Measurements from ENCODE around the gene KLF13.

KLF13 gene

DNA sequence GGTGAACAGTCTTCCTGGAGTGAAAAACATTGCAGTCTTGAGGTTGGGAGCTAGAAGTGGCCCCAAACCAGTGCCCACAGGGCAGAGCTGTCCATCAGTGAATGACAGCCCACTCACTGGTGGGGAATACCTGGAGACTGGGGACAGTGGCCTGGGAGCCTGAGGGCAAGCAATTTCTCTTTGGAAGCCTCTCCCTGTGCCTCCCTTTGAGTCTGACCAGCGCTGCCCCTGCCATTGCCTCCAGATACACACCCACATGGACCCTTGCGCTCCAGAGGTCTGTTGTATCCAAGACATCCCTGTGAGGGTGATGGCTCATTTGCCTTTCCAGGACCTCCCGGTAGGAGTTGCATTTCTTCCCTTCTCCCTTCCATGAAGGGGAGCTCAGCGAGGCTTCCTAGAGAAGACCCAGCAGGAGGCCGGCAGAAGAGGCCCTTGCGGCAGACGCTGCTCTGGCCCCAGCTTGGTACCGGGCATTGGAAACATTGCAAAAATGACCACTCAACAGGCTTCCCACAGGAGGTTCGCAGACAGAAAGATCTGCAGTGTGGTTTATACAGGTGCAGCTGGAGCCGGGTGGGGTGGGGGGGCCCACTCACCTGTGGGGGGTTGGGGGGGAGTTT lies 38.5 kb downstream of the KLF13 start:
- DNase-seq = no peak

DNA sequence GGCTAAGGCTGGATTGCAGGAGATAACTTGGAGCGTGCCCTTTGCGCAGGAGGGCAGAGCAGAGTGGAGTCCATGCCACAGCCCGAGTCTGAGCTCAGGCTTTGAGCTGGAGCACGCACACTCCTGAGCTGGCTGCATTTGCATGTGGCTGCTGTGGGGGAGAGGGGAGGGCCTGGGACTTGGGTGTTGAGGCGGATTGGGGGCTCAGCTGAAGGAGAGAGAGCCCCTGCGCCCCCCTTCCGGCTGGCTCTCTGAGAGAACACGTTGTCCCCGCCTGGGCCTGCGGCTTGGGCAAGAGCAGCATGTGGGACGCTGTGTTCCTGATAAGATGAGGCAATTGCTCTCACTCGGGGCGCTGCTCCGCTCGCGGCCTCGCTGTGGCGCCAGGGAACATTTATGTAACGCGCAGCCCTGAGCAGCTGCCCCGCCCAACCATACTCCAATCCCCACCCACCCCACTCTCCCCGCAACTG lies 39.1 kb downstream of the KLF13 start:
- peak; percentile 51 to 90 (median 70) for DNase-seq

DNA sequence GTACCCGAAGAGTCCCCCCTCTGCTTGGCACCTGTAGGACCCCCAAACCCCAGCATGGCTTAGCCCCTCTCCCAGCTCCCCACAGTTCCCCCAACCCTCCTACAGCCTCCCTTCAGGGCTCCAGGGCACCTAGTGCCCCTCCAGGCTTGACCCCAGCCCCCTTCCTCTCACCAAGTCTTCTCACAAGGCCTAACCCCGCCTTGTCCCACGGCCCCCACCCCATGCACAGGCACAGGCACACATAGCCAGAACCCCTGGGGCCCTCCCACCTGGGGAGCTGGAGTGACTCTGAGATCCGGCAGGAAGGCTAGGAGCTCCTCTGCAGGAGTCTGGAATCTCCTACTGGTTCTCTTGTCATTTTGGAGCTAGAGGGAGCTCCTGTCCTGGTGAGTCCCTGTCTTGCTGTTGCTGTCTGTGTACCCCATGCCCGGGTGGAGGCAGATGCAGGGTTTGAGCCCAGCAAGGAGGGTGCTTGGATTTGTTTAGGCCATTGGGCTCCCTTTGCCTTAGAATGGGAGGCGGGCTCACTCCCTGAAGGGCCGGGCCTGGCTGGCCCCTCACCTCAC lies 39.6 kb downstream of the KLF13 start:
- no peak for DNase-seq

DNA sequence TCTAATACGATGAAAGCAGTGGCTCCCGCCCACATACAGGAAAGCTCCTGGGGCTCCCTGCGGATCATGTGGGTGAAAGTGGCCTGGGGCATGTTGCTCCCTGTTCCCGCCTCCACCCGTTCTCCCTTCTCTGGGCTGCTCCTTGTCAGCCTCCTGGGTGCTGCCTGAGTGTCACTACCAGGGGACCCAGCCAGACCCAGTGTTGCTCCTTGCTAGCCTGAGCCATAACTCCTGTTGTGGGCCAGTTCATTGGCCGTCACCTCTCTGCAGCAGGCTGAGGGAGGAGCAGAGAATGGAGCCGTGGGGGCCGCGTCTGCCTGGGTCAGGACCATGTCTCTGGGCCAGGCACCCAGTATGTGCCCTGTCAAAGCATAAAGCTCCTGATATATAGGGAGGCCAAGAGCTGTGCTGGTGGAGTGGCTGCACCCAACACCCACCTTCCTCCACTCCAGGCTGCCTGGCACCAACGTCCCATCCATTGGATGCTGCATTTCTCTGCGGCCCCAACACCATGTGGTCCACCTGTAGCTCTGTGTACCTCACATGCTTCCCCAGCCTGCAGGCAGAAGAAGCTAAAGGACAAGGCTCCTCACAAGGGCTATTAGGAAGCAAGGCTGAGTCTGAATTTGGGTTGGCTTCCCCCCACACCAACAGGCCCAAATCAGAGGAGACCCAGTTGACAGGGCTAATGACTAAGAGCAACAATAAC lies 40.5 kb downstream of the KLF13 start:
- DNase-seq = no peak

DNA sequence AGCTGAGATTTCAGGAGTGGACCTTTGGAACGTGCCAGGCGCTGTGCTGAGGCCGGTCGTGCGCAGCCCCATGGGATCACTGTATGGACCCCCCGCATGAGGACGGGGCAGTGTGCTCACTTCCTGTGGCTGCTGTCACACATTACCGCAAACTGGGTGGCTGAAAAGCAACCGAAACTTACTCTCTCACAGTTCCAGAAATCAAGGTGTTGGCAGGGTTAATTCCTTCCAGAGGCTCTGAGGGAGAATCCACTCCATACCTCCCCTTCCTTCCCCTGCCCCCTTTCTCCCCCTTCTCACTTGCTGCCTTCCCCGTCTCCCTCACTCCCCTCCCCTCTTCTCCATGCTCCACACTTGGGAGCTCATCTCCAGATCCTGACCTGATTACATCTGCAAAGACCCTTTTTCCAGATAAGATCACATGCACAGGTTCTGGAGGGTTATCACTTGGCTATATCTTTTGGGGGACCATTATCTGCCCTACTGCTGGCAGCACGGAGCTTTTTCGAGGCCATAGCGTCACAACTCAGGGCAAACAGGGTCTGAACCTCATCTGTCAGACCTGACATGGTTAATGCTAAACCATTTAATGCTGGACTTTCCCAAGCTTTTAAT lies 41.2 kb downstream of the KLF13 start:
- peak in 1 of 5 experiments; percentile 75 for DNase-seq

DNA sequence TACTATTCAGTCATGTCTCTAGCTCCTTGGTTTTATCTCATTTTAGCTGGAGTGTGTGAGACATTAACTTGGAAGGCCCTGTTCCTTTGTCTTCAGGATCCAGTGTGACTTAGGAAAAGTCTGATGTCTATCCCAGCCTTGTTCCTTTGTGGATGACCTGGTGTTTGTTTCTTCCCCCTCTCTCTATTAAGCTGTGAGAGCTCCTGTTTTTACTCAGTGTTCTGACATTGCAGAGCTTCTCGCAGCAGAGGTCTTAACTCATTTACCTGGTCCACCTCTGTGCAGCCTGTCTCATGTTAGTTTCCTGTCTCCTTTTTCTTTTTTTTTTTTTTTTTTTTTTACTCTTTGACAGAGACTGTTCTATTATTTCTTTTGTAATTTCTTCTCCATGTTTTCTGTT lies 43.1 kb downstream of the KLF13 start:
- DNase-seq = no peak

DNA sequence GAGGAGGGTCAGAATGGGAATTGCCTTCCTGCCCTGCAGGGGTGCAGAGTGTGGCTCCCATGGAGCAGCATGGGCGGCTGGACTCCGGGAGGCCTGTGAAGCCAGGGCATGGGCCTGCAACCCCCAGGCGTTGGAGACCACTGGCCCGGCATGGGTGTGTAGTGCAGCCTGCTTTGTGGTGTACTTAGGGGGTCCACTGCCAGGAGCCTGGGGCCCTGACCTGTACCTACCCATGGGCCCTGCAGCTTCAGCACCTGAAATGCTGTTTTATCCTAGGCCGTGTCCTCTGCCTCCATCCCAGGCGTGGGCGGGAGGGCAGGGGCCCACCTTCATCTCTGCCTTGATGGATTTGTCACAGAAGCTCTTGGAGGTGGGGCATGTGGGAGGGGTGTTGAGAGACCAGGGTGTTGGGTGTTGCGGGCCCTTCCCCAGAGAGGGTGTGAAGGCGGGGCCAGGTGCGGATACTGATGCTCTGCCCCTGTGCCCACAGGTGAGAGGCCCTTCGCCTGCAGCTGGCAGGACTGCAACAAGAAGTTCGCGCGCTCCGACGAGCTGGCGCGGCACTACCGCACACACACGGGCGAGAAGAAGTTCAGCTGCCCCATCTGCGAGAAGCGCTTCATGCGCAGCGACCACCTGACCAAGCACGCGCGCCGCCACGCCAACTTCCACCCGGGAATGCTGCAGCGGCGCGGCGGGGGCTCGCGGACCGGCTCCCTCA lies 45.0 kb downstream of the KLF13 start:
- no peak for DNase-seq

DNA sequence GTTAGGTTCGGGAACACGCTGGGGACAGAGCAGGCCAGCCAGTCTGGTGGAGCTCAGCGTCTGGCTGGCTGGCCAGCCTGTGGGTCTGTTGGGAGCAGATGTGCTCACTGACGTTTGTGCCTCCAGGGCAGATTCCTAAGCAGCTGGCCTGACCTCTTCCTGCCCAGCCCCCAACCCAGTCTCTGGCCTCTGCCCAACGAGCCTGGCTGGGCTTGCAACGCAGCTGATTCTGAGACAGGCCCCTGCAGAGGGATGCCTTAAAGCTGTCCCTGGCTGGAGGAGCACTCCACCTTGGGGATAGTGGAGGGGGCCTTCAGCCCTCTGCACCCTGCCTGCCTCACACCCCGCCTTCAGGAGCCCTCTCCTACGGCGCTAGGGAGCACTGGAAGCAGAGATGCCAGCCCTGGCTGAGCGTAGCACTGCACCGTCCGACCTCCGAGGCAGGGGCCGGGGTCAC lies 46.0 kb downstream of the KLF13 start:
- DNase-seq = no peak

DNA sequence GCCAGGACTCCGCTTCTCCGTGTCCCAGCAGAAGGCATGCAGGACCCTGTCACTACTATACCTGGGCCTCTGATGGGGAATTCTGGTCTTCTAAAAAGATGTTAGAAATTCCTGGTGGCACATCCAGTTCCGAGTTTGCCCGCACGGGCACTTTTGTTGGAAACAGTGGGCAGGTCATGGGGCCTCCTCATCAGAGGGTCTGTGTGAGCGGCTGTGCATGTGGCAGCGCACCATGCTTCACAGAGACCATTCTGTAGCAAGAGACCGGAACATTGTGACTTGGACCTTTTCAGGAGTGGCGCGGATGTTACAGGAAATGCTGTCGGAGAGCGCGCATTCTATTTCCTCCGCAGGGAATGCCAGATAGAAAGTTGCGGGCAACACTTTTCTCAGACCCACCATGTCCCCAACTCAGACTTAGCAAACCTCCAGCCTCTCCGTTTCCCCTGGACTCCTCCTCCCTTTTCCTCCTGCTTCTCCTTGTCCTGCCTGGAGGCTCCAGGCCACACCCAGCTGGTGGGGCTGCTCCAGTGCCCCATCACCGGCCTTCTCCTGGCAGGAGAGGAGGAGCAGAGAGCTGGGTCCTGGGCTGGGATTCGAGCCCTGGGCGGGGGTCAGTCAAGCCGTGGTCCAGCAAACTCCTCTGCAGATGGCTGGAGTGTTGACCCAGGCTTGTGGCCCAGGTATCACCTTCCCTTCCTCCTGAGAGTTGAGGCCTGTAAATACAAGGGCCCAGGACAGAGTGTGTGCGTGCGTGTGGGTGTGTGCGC lies 46.6 kb downstream of the KLF13 start:
- DNase-seq = no peak

DNA sequence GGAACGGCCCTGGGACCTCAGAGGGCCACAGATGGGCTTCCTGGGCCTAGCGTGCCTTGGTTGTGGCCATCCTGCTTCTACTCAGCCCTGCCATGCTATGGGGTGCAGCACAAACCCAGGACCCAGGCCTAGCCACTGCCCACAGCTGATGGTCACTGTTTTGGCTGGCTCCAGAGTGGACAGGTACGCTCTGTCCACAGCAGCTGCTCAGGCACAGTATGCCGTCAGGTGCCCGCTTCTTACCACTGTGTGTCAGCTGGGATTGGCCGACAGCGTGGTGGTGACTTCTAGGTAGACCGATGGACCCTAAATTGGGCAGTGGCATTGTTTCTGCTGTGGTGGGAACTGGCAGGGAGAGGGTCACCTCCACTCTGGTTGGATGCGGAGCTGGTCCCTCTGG lies 47.3 kb downstream of the KLF13 start:
- DNase-seq = no peak

DNA sequence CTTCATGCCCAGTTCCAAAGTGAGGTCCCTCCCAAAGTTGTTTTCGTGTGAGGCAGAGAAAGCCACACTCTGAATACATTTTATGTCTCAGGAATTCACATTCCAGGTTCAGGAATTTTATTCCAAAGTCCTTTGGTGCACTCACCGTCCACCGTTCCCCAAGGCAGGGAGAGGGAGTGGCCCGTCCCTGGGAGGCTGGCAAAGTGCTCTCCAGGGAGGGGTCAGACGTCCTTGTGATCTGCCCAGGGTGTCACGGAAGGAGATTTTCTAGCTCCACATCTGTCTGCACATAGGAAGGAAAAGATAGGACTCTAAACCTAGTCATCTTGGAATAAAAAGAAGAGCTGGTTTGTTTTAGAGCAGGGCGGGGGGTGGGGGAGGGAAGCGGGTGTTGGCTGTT lies 47.9 kb downstream of the KLF13 start:
- DNase-seq = no peak

DNA sequence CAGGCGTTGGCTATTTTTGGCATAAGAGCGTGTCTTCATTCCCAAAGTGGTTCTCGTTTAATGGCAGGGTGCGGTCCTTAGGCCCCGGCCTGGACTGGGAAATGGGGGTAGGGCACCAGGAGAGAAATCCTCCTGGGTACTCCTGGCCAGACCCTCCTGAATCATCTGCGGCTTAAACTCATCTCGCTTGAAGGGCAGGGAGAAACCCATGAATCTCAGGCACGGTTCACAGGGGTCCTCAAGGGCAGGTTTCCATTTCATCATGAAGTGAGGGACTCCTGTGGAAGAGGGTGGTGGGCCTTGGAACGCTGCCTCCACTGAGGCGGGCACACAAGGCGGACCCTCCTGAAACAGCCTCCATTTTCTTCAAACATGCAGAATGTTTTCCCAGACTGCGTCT lies 48.4 kb downstream of the KLF13 start:
- no peak for DNase-seq

DNA sequence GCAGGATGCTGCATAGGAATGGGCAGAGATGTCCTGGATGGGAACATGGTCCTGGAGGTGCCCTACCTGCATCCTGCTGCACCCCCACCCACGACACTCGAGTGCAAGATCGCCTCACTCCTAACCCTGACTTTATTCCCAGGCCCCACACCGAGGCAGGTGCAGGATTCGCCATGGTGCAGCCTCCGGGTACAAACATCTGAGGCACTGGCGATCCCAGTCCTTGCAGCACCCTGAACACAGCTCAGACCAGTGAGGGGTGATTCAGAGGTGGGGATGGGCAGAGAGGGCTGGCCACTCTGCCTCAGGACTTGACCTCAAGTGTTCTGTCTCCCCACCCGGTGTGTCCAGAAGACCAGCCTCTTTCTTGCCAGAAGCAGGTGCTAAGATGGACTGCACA lies 49.1 kb downstream of the KLF13 start:
- DNase-seq = no peak

DNA sequence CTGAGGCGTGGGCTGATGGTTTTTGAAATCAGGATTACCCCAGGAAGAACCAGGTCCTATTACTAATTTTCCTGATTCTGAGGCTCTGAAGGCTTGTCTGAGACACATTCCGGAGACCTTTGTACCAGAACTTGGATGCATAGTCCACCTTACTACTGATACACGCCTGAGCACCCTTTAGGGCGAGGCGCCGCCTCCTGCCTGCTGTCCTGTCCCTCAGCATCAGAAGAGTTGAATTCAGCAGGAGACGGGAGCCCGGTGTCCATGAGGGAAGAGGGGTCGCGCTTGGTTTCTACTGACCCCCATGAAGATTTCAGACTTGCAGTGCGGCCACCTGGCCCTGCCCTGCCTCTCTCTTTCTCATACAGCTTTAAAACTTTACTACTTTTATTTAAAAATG lies 49.9 kb downstream of the KLF13 start:
- no peak for DNase-seq

DNA sequence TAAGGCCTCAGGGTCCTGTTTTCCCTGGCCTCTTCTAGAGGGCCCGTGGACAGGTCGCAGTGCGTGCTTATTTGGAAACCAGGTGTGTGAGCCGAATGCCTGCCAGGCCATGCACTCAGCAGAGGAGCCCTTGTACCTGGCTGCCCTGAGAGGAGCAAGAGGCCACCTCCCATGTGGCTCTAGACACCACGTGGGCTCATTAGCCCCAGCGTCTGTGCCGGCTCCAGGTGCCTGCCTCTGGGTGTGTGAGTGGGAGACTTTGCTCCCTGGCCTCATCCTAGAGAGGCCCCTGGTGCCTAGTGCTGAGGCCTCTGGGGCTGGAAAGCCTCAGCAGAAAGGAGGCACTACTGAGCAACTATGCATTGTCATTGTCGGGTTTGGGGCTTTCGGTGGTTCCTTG lies 50.4 kb downstream of the KLF13 start:
- no peak for DNase-seq

DNA sequence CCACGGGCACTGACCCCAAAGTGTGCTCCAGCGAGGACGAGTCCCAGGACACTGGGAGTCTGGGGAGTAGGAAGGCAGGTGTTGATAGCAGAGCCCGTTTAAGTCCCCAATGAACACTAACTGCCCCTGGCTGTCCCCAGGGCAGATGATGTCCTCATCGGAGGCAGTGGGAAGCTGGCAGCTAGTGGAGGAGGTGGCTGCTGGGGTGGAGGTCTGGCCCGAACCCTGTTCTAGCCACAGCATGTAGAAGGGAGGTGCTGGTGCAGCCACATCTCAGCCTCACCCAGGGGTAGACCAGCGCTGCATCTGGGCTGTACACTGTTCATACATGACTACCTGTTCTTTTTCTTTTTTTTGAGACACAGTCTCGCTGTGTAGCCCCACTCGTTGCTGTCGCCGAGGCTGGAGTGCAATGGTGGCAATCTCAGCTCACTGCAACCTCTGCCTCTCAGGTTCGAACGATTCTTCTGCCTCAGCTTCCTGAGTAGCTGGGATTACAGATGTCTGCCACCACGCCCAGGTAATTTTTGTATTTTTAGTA lies 51.8 kb downstream of the KLF13 start:
- DNase-seq = no peak

DNA sequence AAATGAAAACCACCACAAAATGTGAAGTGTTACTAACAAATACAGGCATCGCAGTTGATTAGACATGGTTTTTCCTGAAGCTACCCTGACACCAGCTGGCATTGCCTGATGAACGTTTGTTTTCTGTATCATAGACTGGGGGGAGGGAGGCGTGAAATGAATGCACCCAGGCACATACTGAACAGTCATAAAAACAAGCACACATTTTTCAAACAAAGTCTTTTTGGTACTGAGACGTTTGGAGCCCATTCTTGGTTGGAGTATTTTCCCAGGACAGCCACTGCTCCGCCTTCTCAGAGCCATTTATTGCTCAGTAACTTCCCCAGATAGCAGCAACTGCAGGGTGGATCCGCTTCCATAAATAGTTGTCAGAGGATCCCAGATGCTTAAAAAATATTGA lies 52.4 kb downstream of the KLF13 start:
- peak in 1 of 5 experiments; percentile 33 for DNase-seq

DNA sequence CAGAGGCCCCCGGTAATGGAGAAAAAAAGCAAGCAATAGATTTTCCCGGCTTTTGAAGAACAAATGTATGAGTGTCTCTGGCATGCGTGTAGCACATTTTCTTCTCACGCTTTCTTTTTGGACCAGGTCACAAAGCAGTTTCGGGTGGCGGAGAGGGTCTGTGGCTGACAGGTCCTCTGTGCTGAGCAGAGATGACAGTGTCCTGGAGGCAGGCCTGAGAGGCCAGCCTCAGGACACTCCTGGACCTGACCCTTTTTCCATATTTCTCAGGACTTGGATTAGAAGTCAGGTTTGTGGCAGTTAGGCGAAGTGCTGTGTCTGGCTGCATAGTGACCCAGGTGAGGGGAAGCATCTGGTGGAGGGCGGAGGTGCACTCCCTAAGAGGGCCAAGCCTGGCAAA lies 52.9 kb downstream of the KLF13 start:
- no peak for DNase-seq

DNA sequence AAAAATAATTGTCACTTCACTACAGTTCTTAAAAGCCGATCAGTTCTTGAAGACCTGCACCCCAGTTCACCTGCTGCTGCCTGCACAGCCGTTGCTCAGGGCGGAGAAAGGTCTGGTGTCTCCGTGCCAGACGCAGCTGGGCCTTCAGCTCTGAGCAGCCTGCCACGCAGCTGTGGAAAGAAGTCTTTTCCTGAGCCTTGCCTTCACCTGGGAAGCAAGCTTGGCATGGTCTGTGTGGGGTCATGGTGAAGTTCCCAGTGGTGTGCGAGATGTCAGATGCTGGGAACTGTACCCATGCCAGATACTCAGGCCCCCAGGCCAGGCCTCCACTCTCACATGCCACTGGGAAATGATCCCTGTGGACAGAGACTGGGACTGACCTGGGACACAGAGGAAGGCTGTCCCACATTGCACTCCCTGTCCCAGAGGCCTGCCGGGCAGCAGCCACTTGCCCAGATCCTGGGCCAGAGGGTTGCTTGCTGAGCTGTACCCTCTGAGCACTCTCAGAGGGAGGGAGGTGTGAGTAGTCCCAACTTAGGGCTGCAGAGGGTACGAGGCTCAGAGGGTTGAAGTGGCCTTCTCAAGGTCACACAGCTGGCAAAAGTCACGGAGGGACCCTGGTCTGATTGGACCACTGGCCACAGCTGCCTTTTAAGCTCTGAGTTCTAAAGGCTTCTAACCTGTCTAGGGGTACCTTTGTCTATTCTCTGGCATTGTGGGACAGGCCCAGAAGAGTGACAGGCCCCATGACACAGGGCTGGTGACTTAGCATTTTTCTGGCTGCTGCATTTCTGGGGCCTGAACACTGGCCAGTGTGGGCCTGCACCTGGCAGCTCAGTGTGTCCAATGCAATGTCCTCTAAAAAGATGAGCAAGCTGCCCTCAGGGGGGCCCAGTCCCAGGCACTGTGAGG lies 55.4 kb downstream of the KLF13 start:
- DNase-seq = no peak

DNA sequence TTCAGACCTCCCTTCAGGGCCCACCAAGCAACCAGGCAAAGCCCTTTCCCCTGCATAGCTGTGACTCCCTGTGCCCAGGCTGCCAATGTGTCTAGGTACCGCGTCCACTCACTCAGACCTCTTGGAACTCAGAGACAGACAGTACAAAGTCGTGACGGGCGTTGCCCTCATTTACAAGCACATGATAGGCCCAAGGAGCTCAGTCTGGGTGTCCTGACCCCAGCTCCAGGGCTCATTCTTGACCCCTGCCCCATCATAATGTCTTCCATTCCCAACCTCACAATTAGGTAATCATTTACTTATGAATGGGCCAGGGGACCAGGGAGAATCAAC lies 56.0 kb downstream of the KLF13 start:
- DNase-seq = no peak

DNA sequence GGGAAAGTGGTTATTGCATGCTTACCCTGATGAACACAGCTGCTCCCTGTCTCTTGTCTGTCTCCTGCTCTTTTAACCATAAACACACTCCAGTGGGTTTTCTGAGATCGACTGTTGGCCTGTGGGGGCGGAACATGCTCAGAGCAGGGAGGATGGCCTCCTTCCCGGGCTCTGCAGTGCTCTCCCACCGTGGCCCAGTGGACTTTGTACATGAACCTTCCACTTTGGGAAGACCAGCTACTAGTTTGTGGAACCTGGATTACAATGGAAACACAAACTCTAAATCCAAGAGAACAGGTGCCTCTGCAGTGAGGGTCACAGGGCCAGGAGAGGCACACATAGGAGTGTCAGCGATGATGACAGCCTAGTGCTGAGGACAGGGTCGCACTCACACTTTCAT lies 56.5 kb downstream of the KLF13 start:
- no peak for DNase-seq
